Trophoblast cell (in vitro differentiated cells and primary cell): Measurements from ENCODE around the gene TXNL1.

Experiments
- DNase-seq, 2 donors: peaks; one replicate each; pipeline ENCODE4 v3.0.0-alpha.2; 2016
- H2AFZ ChIP-seq: 2 replicates; pipeline ENCODE4 v1.6.1; 2013; ENCODE audit warnings: low read length, moderate library complexity, mild to moderate bottlenecking; ENCODE audit not compliant: insufficient read depth, poor library complexity
- H2AK5ac ChIP-seq: 2 replicates; pipeline ENCODE4 v1.6.1; 2013; ENCODE audit warnings: mild to moderate bottlenecking, low read length
- H2BK120ac ChIP-seq: 2 replicates; pipeline ENCODE4 v1.6.1; 2013; ENCODE audit warnings: low read length, mild to moderate bottlenecking, moderate library complexity; ENCODE audit not compliant: insufficient read depth, poor library complexity
- H2BK12ac ChIP-seq: 2 replicates; pipeline ENCODE4 v1.6.1; 2013; ENCODE audit warnings: mild to moderate bottlenecking, low read length, moderate library complexity
- H2BK5ac ChIP-seq: 2 replicates; pipeline ENCODE4 v1.6.1; 2013; ENCODE audit warnings: low read length, low read depth, moderate library complexity, mild to moderate bottlenecking; ENCODE audit not compliant: poor library complexity
- H3K14ac ChIP-seq: 2 replicates; pipeline ENCODE4 v1.6.1; 2013; ENCODE audit warnings: mild to moderate bottlenecking, low read length
- H3K18ac ChIP-seq: 2 replicates; pipeline ENCODE4 v1.6.1; 2013; ENCODE audit warnings: mild to moderate bottlenecking, low read length
- H3K23ac ChIP-seq: 2 replicates; pipeline ENCODE4 v1.6.1; 2013; ENCODE audit warnings: low read length
- H3K27ac ChIP-seq: 2 replicates; pipeline ENCODE4 v1.5.1; 2013; ENCODE audit warnings: low read depth, mild to moderate bottlenecking, inconsistent platforms, low read length, moderate library complexity
- H3K27me3 ChIP-seq: 2 replicates; pipeline ENCODE4 v1.6.1; 2013; ENCODE audit warnings: inconsistent platforms, mild to moderate bottlenecking, low read length, moderate library complexity; ENCODE audit not compliant: insufficient read depth
- H3K36me3 ChIP-seq, 2 experiments: 1 replicate in 1 of 2; 2 replicates in 1 of 2; pipeline ENCODE4 v1.6.1; 2013; ENCODE audit warnings: low read length in 2 of 2, mild to moderate bottlenecking in 2 of 2, moderate library complexity in 1 of 2; ENCODE audit not compliant: insufficient read depth in 2 of 2, control insufficient read depth in 1 of 2
- H3K4ac ChIP-seq: 2 replicates; pipeline ENCODE4 v1.6.1; 2013; ENCODE audit warnings: low read depth, mild to moderate bottlenecking, low read length, moderate library complexity
- H3K4me1 ChIP-seq, 2 experiments: 1 replicate in 1 of 2; 2 replicates in 1 of 2; pipeline ENCODE4 v1.6.1; 2013; ENCODE audit warnings: low read length in 2 of 2, mild to moderate bottlenecking in 2 of 2, moderate library complexity in 1 of 2; ENCODE audit not compliant: insufficient read depth in 2 of 2, control insufficient read depth in 1 of 2
- H3K4me2 ChIP-seq: 2 replicates; pipeline ENCODE4 v1.6.1; 2013; ENCODE audit warnings: inconsistent platforms, mild to moderate bottlenecking, low read length, moderate library complexity
- H3K4me3 ChIP-seq: 2 replicates; pipeline ENCODE4 v1.5.1; 2013; ENCODE audit warnings: mild to moderate bottlenecking, low read depth, low read length, inconsistent platforms
- H3K79me1 ChIP-seq: one replicate; pipeline ENCODE4 v1.6.1; 2013; ENCODE audit warnings: low read length
- H3K79me2 ChIP-seq: 2 replicates; pipeline ENCODE4 v1.6.1; 2013; ENCODE audit warnings: low read length, mild to moderate bottlenecking; ENCODE audit not compliant: control insufficient read depth, insufficient read depth, poor library complexity
- H3K9ac ChIP-seq: 2 replicates; pipeline ENCODE4 v1.6.1; 2013; ENCODE audit warnings: mild to moderate bottlenecking, low read length
- H3K9me3 ChIP-seq: 2 replicates; pipeline ENCODE4 v1.6.1; 2013; ENCODE audit warnings: low read depth, mild to moderate bottlenecking, control low read depth, inconsistent platforms, low read length; ENCODE audit not compliant: insufficient read depth
- H4K12ac ChIP-seq: 2 replicates; pipeline ENCODE4 v1.6.1; 2013; ENCODE audit warnings: low read depth, mild to moderate bottlenecking, low read length, moderate library complexity
- H4K8ac ChIP-seq: 2 replicates; pipeline ENCODE4 v1.6.1; 2013; ENCODE audit warnings: low read depth, mild to moderate bottlenecking, low read length, moderate library complexity
- H4K91ac ChIP-seq: one replicate; pipeline ENCODE4 v1.6.1; 2013; ENCODE audit warnings: low read depth, mild to moderate bottlenecking, low read length, moderate library complexity
- WGBS: extraction: QIAGEN DNeasy Blood & Tissue Kit; methylation state at CpG from one replicate; pipeline ENCODE4 v1.1.7; 2013; ENCODE audit warnings: missing lambda C conversion rate; ENCODE audit not compliant: insufficient read length, insufficient coverage; ENCODE audit errors: extremely low coverage; 5-methylcytosine and 5-hydroxymethylcytosine counted together

TXNL1 gene

DNA sequence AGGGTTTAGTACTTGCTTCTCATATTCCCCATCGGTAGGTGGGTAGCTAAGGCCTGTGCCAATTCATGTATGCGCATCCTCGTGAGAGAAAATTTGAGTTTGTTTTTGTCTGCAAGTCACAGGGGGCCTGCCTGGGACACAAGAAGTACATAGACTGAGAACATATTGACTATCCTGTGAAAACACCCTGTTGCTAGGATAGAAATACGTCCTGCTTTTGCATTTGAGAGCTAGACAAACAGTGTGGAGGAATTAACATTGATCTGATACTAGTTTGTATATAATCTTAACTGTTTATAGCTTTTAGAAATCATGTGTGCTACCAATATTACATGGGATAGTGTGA lies 23.6 kb upstream of the TXNL1 start:
- no peaks in the 10 kb centered on the region for H3K4me1 ChIP-seq
- no peak overlapping the region for H2AK5ac ChIP-seq
- H2BK12ac ChIP-seq: no peak overlapping the region
- H2AFZ ChIP-seq: no peak overlapping the region
- H4K12ac ChIP-seq: no peak overlapping the region
- H4K8ac ChIP-seq: no peak overlapping the region
- no peak overlapping the region for H3K9ac ChIP-seq
- no peak overlapping the region for H3K23ac ChIP-seq
- no peak overlapping the region for H3K4me2 ChIP-seq
- no peak overlapping the region for H3K4ac ChIP-seq
- no peaks in the 10 kb centered on the region for H3K27me3 ChIP-seq
- H4K91ac ChIP-seq: no peak overlapping the region
- no peaks in the 10 kb centered on the region for H3K36me3 ChIP-seq
- no peak overlapping the region for H2BK5ac ChIP-seq
- no peak overlapping the region for H2BK120ac ChIP-seq
- H3K4me3 ChIP-seq: no peak overlapping the region
- H3K27ac ChIP-seq: no peak overlapping the region
- no peak overlapping the region for H3K14ac ChIP-seq
- WGBS: no CpG with 5 or more reads among the region's 4 CpGs
- H3K9me3 ChIP-seq: no peaks in the 10 kb centered on the region
- H3K18ac ChIP-seq: no peak overlapping the region
- no peak for DNase-seq
- H3K79me2 ChIP-seq: no peaks in the 10 kb centered on the region
- H3K79me1 ChIP-seq: no peaks in the 10 kb centered on the region

DNA sequence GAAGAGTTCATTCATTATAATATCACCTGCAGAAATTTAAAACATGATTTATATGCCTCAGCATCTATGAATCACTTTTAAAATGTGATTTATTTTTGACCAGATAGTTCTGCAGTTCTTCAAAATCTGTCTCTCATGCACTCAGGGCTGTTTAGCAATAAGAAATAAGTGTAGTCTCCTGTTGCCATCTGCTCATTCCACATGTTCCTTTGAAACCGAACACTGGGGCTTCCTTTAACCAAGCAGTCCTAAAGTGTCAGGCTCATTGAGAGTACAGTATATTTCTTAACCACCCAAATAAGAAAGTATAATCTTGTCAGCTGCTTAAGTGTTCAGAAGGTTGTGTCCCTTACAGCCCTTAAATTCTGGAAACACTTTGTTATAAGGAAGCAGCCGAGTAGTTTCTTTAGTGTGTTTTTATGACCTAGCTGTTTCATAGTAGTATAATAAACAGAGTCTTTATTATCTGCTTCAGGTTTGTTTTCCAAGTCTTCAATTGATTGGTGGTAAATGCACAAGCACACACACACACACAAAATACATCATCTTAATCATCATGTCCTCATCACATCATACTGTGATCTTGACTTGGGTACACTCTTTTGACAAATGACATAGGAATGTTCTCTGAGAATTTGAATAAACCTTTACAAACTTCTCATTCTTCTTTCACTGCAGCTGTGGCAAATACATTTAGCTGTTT lies 23.1 kb upstream of the TXNL1 start:
- no peak overlapping the region for H3K9ac ChIP-seq
- no peaks in the 10 kb centered on the region for H3K4me1 ChIP-seq
- no peak overlapping the region for H2AK5ac ChIP-seq
- no peaks in the 10 kb centered on the region for H3K36me3 ChIP-seq
- DNase-seq: no peak
- no peak overlapping the region for H3K4me3 ChIP-seq
- no peak overlapping the region for H3K14ac ChIP-seq
- no peak overlapping the region for H2BK5ac ChIP-seq
- H4K12ac ChIP-seq: no peak overlapping the region
- H3K23ac ChIP-seq: no peak overlapping the region
- no CpG with 5 or more reads among the region's 2 CpGs for WGBS
- no peak overlapping the region for H2BK120ac ChIP-seq
- H3K9me3 ChIP-seq: no peaks in the 10 kb centered on the region
- H3K79me2 ChIP-seq: no peaks in the 10 kb centered on the region
- H3K27ac ChIP-seq: no peak overlapping the region
- H2AFZ ChIP-seq: no peak overlapping the region
- H4K8ac ChIP-seq: no peak overlapping the region
- H3K18ac ChIP-seq: no peak overlapping the region
- H3K27me3 ChIP-seq: no peaks in the 10 kb centered on the region
- no peak overlapping the region for H2BK12ac ChIP-seq
- no peak overlapping the region for H3K4me2 ChIP-seq
- H3K4ac ChIP-seq: no peak overlapping the region
- H4K91ac ChIP-seq: no peak overlapping the region
- no peaks in the 10 kb centered on the region for H3K79me1 ChIP-seq

GRCh38 chr18:56660655-56661054 lies 22.3 kb upstream of the TXNL1 start:
- Histone ChIP-seq H4K12ac (no peak overlapping the region), H3K79me1 (no peaks in the 10 kb centered on the region), H3K27ac (no peak overlapping the region), H3K4me2 (no peak overlapping the region), H3K27me3 (no peaks in the 10 kb centered on the region), H3K9ac (no peak overlapping the region), H2BK12ac (no peak overlapping the region), H3K4ac (no peak overlapping the region), H3K14ac (no peak overlapping the region), H3K9me3 (no peaks in the 10 kb centered on the region), H2BK5ac (no peak overlapping the region), H4K8ac (no peak overlapping the region), H3K36me3 (no peaks in the 10 kb centered on the region), H2AK5ac (no peak overlapping the region), H3K4me1 (no peaks in the 10 kb centered on the region), H3K79me2 (no peaks in the 10 kb centered on the region), H2BK120ac (no peak overlapping the region), H2AFZ (no peak overlapping the region), H3K23ac (no peak overlapping the region), H4K91ac (no peak overlapping the region), H3K4me3 (no peak overlapping the region), H3K18ac (no peak overlapping the region)
- no peak for DNase-seq
- WGBS: no CpG with 5 or more reads among the region's 1 CpG

- H3K79me2 ChIP-seq: no peaks in the 10 kb centered on the region
Observed at GRCh38 chr18:56659111-56659510, 20.7 kb upstream of the TXNL1 start.

More at GRCh38 chr18:56659111-56659510, 20.7 kb upstream of the TXNL1 start:
- H2BK12ac ChIP-seq: no peak overlapping the region
- no CpG with 5 or more reads among the region's 4 CpGs for WGBS
- no peak overlapping the region for H2AFZ ChIP-seq
- no peaks in the 10 kb centered on the region for H3K27me3 ChIP-seq
- H2BK5ac ChIP-seq: no peak overlapping the region
- H3K9me3 ChIP-seq: no peaks in the 10 kb centered on the region
- H2BK120ac ChIP-seq: no peak overlapping the region
- H3K4me1 ChIP-seq: no peaks in the 10 kb centered on the region
- no peak overlapping the region for H3K14ac ChIP-seq
- no peak overlapping the region for H3K4me3 ChIP-seq
- no peak overlapping the region for H3K23ac ChIP-seq
- no peak overlapping the region for H4K8ac ChIP-seq
- H3K79me1 ChIP-seq: no peaks in the 10 kb centered on the region
- H3K9ac ChIP-seq: no peak overlapping the region
- H3K36me3 ChIP-seq: no peaks in the 10 kb centered on the region
- no peak overlapping the region for H3K4me2 ChIP-seq
- DNase-seq: no peak
- H4K91ac ChIP-seq: no peak overlapping the region
- no peak overlapping the region for H4K12ac ChIP-seq
- no peak overlapping the region for H3K4ac ChIP-seq
- H2AK5ac ChIP-seq: no peak overlapping the region
- H3K18ac ChIP-seq: no peak overlapping the region
- H3K27ac ChIP-seq: no peak overlapping the region
